SK-N-SH (cell line): ENCODE data around the gene LMO7.

Source experiments
- EP300 ChIP-seq, 2 experiments: IDR thresholded peaks; 2 replicates each; pipeline versions ENCODE4 v1.4.0 to v1.6.1; 2012; ENCODE audit warnings: borderline replicate concordance in 1 of 2, low read depth in 1 of 2, low read length in 1 of 2
- FOSL2 ChIP-seq: IDR thresholded peaks from 2 replicates; pipeline ENCODE4 v1.4.0; 2012; ENCODE audit warnings: low read depth, mild to moderate bottlenecking, moderate library complexity, borderline replicate concordance
- FOXM1 ChIP-seq: IDR thresholded peaks from 2 replicates; pipeline ENCODE4 v1.4.0; 2012; ENCODE audit warnings: low read depth, mild to moderate bottlenecking
- MEF2A ChIP-seq: IDR thresholded peaks from 2 replicates; pipeline ENCODE4 v1.4.0; 2012; ENCODE audit warnings: low read depth, borderline replicate concordance
- NFIC ChIP-seq: IDR thresholded peaks from 2 replicates; pipeline ENCODE4 v1.4.0; 2012; ENCODE audit warnings: borderline replicate concordance
- POLR2AphosphoS5 ChIP-seq: IDR thresholded peaks from 2 replicates; pipeline ENCODE4 v1.6.1; 2012; ENCODE audit warnings: low read depth, low read length
- TF ChIP-seq, protein P1 (sequence below): fragments of 200-600 bp; sonication (generic); IDR thresholded peaks from 2 replicates; pipeline ENCODE4 v1.6.1; 2017; ENCODE audit warnings: antibody characterized with exemption, mild to moderate bottlenecking, moderate library complexity

- TF ChIP-seq, protein P1, sequence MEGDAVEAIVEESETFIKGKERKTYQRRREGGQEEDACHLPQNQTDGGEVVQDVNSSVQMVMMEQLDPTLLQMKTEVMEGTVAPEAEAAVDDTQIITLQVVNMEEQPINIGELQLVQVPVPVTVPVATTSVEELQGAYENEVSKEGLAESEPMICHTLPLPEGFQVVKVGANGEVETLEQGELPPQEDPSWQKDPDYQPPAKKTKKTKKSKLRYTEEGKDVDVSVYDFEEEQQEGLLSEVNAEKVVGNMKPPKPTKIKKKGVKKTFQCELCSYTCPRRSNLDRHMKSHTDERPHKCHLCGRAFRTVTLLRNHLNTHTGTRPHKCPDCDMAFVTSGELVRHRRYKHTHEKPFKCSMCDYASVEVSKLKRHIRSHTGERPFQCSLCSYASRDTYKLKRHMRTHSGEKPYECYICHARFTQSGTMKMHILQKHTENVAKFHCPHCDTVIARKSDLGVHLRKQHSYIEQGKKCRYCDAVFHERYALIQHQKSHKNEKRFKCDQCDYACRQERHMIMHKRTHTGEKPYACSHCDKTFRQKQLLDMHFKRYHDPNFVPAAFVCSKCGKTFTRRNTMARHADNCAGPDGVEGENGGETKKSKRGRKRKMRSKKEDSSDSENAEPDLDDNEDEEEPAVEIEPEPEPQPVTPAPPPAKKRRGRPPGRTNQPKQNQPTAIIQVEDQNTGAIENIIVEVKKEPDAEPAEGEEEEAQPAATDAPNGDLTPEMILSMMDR: no peak
- TF ChIP-seq MEF2A (no peak), EP300 (IDR thresholded peaks at IDR 0.05; ENCODE audit: borderline replicate concordance in 1 of 2, low read depth in 1 of 2, low read length in 1 of 2) (no peak), FOSL2 (no peak), POLR2AphosphoS5 (no peak), NFIC (no peak), FOXM1 (no peak)
Measured at GRCh38 chr13:75738841-75739240, 102.7 kb downstream of the LMO7 start.
